GM18502 (cell line): ENCODE data around the gene TIPRL.
"Not testable (repeated sequence)": the region's sequence is repeated elsewhere in the genome, so short reads cannot be mapped to it uniquely, and the experiment has no call there.

ENCODE experiments used
- ATAC-seq: cut with Tn5 transposase; IDR thresholded peaks from one replicate; pipeline ENCODE4 v1.9.1; 2021; ENCODE audit warnings: mild to moderate bottlenecking; ENCODE audit not compliant: unreplicated experiment, poor library complexity

Gene TIPRL

GRCh38 chr1:168207673-168208072, 28.9 kb downstream of the TIPRL start:
- not testable (repeated sequence) for ATAC-seq

- no peak for ATAC-seq
Measured at GRCh38 chr1:168210312-168210711, 31.6 kb downstream of the TIPRL start.

- no peak for ATAC-seq
Measured at GRCh38 chr1:168213349-168213748, 34.6 kb downstream of the TIPRL start.

- ATAC-seq, result no peak
Measured at GRCh38 chr1:168216171-168216570, 37.4 kb downstream of the TIPRL start.

GRCh38 chr1:168217664-168218063, 38.9 kb downstream of the TIPRL start:
- ATAC-seq, result no peak

- no peak for ATAC-seq
Measured at GRCh38 chr1:168218658-168219057, 39.9 kb downstream of the TIPRL start.

- no peak for ATAC-seq
Measured at GRCh38 chr1:168220470-168220871, 41.7 kb downstream of the TIPRL start.

GRCh38 chr1:168221275-168221674, 42.5 kb downstream of the TIPRL start:
- no peak for ATAC-seq

- ATAC-seq, result no peak
Measured at GRCh38 chr1:168223261-168223660, 44.5 kb downstream of the TIPRL start.

- no peak for ATAC-seq
Measured at GRCh38 chr1:168223681-168224540, 45.1 kb downstream of the TIPRL start.

GRCh38 chr1:168224991-168225390, 46.2 kb downstream of the TIPRL start:
- no peak for ATAC-seq

- ATAC-seq, result peak; percentile 84
Measured at GRCh38 chr1:168225476-168226190, 46.9 kb downstream of the TIPRL start, which contains the start of gene SFT2D2. Gene SFT2D2, plus strand, starts transcription at chr1:168226004. Its CDS starts 76 bp downstream, at chr1:168226080.

- ATAC-seq, result no peak
Measured at GRCh38 chr1:168227620-168228019, 48.9 kb downstream of the TIPRL start.

GRCh38 chr1:168229893-168230292, 51.1 kb downstream of the TIPRL start:
- no peak for ATAC-seq

- no peak for ATAC-seq
Measured at GRCh38 chr1:168230709-168231108, 51.9 kb downstream of the TIPRL start.

GRCh38 chr1:168234846-168235547, 56.2 kb downstream of the TIPRL start:
- ATAC-seq, result peak; percentile 88

- peak; percentile 11 for ATAC-seq
Measured at GRCh38 chr1:168235548-168235885, 56.8 kb downstream of the TIPRL start.

- no peak for ATAC-seq
Measured at GRCh38 chr1:168235937-168236336, 57.2 kb downstream of the TIPRL start.

- ATAC-seq, result peak; percentile 57
Measured at GRCh38 chr1:168236836-168237611, 58.3 kb downstream of the TIPRL start.

- no peak for ATAC-seq
Measured at GRCh38 chr1:168243198-168243597, 64.4 kb downstream of the TIPRL start.
